Measurements from ENCODE around the gene GET3.
"Not testable (repeated sequence)": the region's sequence is repeated elsewhere in the genome, so short reads cannot be mapped to it uniquely, and the experiment has no call there.

The GET3 gene

DNA sequence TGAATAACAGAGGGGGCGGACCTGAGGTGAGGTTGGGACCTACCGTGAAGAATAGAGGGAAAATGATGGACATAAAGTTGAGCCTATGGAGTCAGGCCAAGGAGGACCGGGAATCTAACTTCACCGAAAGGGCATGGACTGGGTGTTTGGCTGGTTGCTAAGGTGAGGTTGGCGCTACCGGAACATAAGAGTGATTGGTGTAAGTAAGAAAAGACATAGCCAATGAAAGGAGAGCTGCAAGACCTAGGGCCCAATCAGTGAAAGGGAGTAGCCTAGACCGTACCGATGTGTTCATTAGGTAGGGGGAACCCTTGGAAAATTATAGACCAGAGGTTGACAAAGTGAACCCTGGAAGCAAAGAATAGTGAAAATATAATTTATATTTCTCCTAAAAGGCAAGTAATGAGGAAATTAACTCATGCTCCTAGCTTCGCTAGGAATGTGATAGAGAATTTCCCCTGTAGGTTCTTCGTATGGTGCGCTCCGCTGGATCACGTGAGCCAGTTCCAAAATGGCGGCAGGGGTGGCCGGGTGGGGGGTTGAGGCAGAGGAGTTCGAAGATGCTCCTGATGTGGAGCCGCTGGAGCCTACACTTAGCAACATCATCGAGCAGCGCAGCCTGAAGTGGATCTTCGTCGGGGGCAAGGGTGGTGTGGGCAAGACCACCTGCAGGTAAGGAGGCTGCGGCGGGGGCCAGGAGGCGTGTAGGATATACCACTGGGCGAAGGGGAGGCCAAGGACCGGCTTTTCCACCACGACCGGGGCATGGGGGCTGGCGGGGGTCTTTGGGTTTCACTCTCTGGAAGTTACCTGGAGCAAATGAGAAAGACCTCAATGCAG is at the start of gene GET3:
Gene GET3, plus strand, starts transcription at position 503 of the 840 bp plus-strand sequence. Its CDS starts 9 bp downstream, at position 512.
- peak; percentile 97 to 98 for DNase-seq

DNA sequence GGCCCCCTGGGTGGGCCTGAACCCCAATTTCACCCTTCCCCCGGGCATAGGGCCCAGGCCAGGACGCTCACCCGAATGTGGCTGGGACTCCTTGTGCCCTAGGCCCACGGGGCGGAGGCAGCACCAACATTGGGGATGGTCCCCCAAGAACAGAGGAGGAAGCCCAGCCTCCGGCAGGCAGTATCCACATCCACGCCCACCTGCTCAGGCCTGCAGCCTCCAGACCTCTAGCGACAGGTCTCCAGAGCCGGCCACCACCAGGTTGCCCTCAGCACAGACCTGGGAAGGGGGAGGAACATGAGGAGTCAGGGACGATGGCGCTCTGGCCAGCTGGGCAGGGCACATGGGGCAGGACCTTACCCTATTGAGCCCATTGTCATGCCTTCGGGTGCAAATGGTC is 48.3 kb upstream of the GET3 start:
- DNase-seq, result no peak

DNA sequence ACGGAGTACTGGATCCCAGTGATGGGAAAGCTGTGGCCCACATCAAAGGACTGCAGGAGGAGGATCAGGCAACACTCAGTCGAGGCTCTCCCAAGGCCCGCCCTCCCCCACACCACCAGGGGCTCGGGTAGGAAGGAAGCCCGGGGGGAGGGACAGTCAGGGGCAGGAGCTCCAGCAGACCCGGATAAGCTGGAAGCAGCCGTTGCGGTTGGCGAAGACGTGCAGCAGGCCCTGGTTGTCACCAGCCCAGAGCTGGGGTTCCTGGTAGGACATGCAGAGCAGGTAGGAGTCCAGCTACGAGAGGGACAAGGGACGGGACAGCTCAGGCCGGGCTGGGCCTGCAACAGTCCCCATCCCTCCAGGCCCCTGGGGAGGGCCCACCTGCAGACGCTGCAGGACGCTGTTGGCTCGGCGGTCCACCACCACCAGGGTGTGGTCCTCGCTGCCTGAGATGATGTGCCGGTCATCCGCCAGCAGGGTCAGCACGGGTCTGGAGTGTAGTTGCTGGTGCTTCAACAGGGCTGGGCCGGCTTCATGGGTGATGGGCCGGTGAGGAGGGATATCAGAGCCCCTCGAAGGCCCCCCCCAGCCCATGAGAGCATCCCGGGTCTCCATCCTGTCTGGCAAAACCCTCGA is 47.6 kb upstream of the GET3 start:
- DNase-seq, result no peak

DNA sequence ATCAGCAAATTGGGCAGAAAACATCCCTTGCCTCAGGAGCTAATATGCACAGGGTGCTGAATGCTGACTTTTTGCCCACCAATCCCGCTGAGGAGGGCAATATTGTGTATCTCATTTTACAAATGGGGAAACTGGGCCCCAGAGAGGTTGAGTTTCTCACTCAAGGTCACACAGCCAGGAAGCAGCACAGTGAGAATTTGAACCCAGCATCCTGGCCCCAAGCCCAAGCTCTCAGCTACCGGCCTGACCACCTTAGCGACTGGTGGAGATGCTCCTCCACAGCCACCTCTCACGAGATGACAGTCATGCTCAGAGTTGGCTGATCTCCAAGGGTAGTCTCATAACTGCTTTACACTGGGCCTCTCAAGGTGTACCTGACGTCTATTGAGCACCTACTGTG is 44.3 kb upstream of the GET3 start:
- DNase-seq, result no peak

- no peak for DNase-seq
These were observed 42.7 kb upstream of the GET3 start for GRCh38 chr19:12694641-12695040.

DNA sequence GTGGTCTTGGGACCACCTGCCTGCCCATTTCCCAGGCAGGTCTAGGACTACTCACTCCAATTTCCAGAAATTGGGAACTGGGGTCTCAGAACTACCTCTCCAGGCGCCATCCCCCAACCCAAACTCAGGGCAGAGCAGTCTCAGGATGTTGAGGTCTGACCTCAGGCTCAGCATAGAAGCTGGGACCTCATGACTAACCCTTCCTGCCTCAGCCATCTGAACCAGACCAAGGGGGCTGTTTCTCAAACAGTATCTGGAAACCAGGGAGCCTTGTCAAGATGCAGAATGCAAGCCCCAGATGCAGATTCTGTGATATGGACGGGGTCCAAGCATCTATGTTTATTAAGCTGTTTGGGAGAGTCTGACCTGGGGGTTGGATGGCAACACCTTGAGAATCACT is 42.2 kb upstream of the GET3 start:
- DNase-seq, result no peak

GRCh38 chr19:12695514-12695913 is 41.8 kb upstream of the GET3 start:
- DNase-seq, result no peak

DNA sequence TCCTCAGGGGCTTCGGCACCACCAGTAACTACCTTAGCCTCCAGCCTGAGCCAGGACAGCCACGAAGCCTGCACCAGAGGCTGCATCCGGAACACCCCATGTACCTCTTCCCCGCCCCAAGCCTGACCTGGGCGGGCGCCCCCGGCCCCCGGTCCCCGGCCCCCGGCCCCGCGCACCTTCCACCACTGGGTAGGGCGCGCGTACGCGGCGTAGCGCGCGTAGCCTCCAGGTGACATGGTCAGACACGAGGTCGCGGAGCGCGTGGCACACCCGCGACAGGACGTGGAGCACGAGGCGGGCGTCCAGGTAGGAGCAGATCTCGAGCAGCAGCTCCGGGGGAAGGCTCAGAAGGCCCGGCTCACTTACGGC is 41.3 kb upstream of the GET3 start:
- no peak for DNase-seq

GRCh38 chr19:12696366-12697335 is 40.6 kb upstream of the GET3 start, which contains the start of gene FBXW9:
Gene FBXW9 (minus strand): TSS chr19:12696631. CDS start chr19:12696581, 50 bp downstream.
- DNase-seq, result peak; percentile 80 to 83

GRCh38 chr19:12697425-12697824 is 39.9 kb upstream of the GET3 start:
- DNase-seq, result not testable (repeated sequence)

DNA sequence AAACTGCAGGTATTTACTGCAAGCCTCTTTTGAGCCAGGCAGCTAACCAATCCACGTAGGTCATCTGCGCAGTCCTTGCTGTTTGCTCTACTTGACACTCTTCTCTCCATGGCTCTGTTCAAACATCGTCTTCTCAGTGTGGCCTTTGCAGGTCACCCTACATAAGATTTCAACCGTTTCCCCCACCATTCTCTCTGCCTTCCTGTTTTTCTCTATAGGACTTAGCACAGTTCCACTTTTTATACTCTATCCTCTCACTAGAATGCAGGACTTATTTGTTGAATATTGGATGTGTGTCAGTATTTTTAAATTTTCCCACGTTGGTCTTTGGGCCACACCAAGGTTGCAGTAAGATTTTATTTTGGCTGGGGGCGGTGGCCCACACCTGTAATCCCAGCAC is 39.2 kb upstream of the GET3 start:
- no peak for DNase-seq

- DNase-seq, result no peak
These were observed 35.6 kb upstream of the GET3 start for GRCh38 chr19:12701596-12702282.

GRCh38 chr19:12703046-12703445 is 34.3 kb upstream of the GET3 start:
- no peak for DNase-seq

DNA sequence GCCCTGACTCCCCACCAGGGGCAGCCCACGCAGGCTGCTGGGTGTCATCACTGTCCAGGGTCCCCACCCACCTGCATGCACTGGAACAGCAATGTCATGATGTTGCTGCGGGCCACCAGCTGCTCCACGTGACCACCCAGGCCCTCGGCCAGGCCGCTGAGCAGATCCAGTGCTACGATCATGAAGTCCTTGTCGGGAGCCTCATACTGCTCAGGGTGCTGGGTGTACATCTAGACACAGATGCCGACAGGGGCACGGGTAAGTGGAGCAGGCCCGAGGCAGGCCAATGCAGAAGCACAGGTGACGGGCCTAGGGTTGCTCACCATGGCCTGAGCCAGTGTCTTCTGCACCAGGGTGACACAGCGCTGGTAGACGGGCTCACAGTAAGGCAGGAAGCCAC is 32.1 kb upstream of the GET3 start:
- DNase-seq, result no peak

GRCh38 chr19:12705654-12706331 is 31.5 kb upstream of the GET3 start:
- DNase-seq, result no peak

GRCh38 chr19:12706332-12706718 is 31.0 kb upstream of the GET3 start:
- DNase-seq, result no peak

DNA sequence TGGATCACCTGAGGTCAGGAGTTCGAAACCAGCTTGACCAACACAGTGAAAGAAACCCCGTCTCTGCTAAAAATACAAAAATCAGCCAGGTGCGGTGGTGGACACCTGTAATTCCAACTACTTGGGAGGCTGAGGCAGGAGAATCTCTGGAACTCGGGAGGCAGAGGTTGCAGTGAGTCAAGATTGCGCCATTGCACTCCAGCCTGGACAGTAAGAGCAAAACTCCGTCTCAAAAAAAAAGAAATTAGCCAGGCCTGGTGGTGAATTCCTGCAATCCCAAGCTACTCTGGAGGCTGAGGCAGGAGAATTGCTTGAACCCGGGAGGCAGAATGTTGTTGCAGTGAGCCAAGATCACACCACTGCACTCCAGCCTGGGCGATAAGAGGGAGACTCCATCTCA is 28.7 kb upstream of the GET3 start:
- no peak for DNase-seq

DNA sequence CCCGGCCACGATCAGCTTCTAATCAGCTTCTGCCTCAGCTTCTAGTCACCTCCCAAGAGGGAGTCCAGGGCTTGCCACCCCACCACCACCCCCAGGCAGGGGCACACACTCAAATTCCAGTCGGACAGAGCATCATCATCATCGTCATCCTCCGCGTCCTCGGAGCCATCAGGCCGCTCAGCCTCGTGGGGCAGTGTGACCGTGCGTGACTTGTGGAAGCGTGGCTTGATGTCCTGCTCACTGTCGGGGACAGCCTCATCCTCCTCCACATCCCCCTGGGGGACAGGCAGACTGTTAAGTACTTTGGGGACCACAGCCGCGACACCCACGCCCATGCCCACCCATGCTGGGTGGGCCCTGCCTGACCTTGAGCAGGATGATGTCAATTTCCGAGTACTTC is 26.1 kb upstream of the GET3 start:
- DNase-seq, result no peak

DNA sequence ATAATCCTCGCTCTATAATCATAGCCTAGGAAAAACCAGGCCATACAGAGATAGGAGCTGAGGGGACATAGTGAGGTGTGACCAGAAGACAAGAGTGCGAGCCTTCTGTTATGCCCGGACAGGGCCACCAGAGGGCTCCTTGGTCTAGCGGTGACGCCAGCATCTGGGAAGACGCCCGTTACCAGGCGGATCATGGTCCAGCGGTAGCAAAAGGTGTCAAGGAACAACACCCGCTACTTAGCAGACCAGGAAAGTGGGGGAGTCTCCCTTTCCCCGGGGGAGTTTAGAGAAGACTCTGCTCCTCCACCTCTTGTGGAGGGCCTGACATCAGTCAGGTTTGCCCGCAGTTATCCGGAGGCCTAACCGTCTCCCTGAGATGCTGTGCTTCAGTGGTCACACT is 25.2 kb upstream of the GET3 start:
- not testable (repeated sequence) for DNase-seq

GRCh38 chr19:12713304-12713703 is 24.0 kb upstream of the GET3 start:
- not testable (repeated sequence) for DNase-seq

GRCh38 chr19:12715102-12715501 is 22.2 kb upstream of the GET3 start:
- no peak for DNase-seq

DNA sequence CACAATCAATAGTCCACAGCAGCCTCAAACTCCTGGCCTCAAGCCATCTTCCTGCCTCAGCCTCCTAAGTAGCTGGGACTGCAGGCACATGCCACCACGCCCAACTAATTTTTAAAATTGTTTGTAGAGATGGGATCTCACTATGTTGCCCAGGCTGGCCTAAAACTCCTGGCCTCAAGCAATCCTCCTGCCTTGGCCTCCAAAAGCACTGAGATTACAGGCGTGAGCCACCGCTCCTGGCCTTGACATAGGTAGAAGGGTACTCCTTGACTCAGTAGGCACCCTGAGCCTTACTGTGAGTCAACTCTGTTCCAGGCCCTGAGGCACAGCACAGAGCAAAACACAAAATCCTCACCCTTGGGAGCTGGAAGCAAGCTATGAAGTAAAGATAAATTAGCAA is 21.4 kb upstream of the GET3 start:
- DNase-seq, result no peak
